Large intestine (tissue), 3 donors: ENCODE data around the gene GGA2. TPM values are rescaled to one million over a fixed set of nuclear protein-coding genes. Genes with fewer than 3 reads are reported as not detected.
A peak's percentile ranks its signal among the peaks of the same experiment; 100 is the strongest.

ENCODE experiments used
- DNase-seq, 2 donors: peaks; one replicate each; pipeline versions ENCODE4 v3.0.0 to v3.0.0-alpha.2; 2013
- H3K27ac ChIP-seq: one replicate; pipeline ENCODE4 v1.5.1; 2013; ENCODE audit warnings: low read length
- H3K27me3 ChIP-seq: 2 replicates; pipeline ENCODE4 v1.6.1; 2013; ENCODE audit warnings: low read length; ENCODE audit not compliant: control insufficient read depth, insufficient read depth
- H3K36me3 ChIP-seq: 2 replicates; pipeline ENCODE4 v1.6.1; 2013; ENCODE audit warnings: low read length; ENCODE audit not compliant: control insufficient read depth, insufficient read depth
- H3K4me1 ChIP-seq: one replicate; pipeline ENCODE4 v1.6.1; 2013; ENCODE audit warnings: low read length; ENCODE audit not compliant: control insufficient read depth, insufficient read depth
- H3K4me3 ChIP-seq: one replicate; pipeline ENCODE4 v1.5.1; 2013; ENCODE audit warnings: low read length
- H3K9me3 ChIP-seq: one replicate; pipeline ENCODE4 v1.6.1; 2013; ENCODE audit warnings: mild to moderate bottlenecking, low read depth, low read length, moderate library complexity; ENCODE audit not compliant: control insufficient read depth
- WGBS: methylation state at CpG from one replicate; pipeline ENCODE4 v1.1.5; 2013; ENCODE audit warnings: low lambda C conversion rate; ENCODE audit not compliant: insufficient coverage; 5-methylcytosine and 5-hydroxymethylcytosine counted together
- polyA plus RNA-seq: library from polyadenylated mRNA; unstranded; fragments of 120-200 nt; gene quantifications from one replicate; pipeline ENCODE4 v1.2.1, GENCODE V29; 2013

The GGA2 gene
- polyA plus RNA-seq, 1 donor: 88.5 TPM

- no peaks in the 10 kb centered on the region for H3K9me3 ChIP-seq
- peaks cover 15% of the 10 kb centered on the region for H3K36me3 ChIP-seq
- no peak for DNase-seq
- WGBS: no CpG with 5 or more reads among the region's 13 CpGs
- no peak overlapping the region for H3K27ac ChIP-seq
- no peak overlapping the region for H3K4me3 ChIP-seq
- peaks cover 10% of the 10 kb centered on the region for H3K4me1 ChIP-seq
- H3K27me3 ChIP-seq: no peaks in the 10 kb centered on the region
Observed at GRCh38 chr16:23504453-23505179, 5.7 kb downstream of the GGA2 start.

DNA sequence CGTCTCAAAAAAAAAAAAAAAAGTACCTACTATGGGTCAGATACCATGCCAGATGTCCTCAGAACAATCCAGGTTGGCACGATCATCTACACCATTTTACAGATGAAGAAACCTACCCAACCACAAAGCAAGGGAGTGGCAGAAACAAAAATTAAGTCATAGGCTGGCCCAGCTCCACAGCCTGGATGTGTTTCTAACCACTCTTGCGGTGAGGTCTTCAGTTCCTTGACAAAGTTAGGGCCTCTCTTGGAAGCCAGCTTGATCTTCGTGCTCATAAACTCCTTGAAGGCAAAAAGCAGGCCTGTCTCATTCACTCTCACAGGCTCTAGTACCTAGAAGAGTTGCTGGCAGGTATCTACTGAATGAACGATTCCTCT is 6.2 kb downstream of the GGA2 start:
- Histone ChIP-seq H3K4me3 (no peak overlapping the region), H3K9me3 (no peaks in the 10 kb centered on the region), H3K36me3 (peaks cover 15% of the 10 kb centered on the region), H3K27me3 (no peaks in the 10 kb centered on the region), H3K27ac (no peak overlapping the region), H3K4me1 (peaks cover 16% of the 10 kb centered on the region)
- no peak for DNase-seq
- WGBS: no CpG with 5 or more reads among the region's 5 CpGs

DNA sequence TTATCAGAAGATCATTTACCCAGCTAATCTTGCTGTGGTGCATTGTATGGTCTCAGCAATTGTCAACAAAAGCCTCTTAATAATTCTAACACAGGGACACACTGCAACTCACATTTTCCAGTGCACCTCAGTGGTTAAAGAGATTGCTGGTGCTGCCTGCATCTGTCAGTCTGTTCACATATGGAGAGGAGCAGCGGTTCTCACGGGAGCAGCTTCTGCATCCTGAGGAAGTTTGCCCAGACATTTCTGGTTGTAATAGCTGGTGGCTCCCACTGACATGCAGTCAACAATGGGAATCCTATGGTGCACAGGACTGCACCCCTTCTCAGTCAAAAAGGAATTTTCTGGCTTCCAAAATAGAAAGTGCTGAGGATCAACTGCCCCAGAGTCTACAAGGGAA is 7.8 kb downstream of the GGA2 start:
- peaks cover 27% of the 10 kb centered on the region for H3K4me1 ChIP-seq
- no peaks in the 10 kb centered on the region for H3K27me3 ChIP-seq
- no peak overlapping the region for H3K4me3 ChIP-seq
- H3K27ac ChIP-seq: no peak overlapping the region
- no CpG with 5 or more reads among the region's 2 CpGs for WGBS
- H3K9me3 ChIP-seq: no peaks in the 10 kb centered on the region
- H3K36me3 ChIP-seq: peaks cover 15% of the 10 kb centered on the region
- no peak for DNase-seq

GRCh38 chr16:23501291-23501690 is 9.0 kb downstream of the GGA2 start:
- no peaks in the 10 kb centered on the region for H3K9me3 ChIP-seq
- no peak for DNase-seq
- H3K4me3 ChIP-seq: no peak overlapping the region
- no peak overlapping the region for H3K27ac ChIP-seq
- peaks cover 12% of the 10 kb centered on the region for H3K36me3 ChIP-seq
- no peaks in the 10 kb centered on the region for H3K27me3 ChIP-seq
- peaks cover 34% of the 10 kb centered on the region for H3K4me1 ChIP-seq
- WGBS: no CpG with 5 or more reads among the region's 5 CpGs

GRCh38 chr16:23500862-23501225 is 9.4 kb downstream of the GGA2 start:
- Histone ChIP-seq H3K27ac (no peak overlapping the region), H3K4me1 (peaks cover 34% of the 10 kb centered on the region), H3K27me3 (no peaks in the 10 kb centered on the region), H3K9me3 (no peaks in the 10 kb centered on the region), H3K4me3 (no peak overlapping the region), H3K36me3 (peaks cover 12% of the 10 kb centered on the region)
- WGBS: no CpG with 5 or more reads among the region's 4 CpGs
- peak in 1 of 2 donors; percentile 63 for DNase-seq

DNA sequence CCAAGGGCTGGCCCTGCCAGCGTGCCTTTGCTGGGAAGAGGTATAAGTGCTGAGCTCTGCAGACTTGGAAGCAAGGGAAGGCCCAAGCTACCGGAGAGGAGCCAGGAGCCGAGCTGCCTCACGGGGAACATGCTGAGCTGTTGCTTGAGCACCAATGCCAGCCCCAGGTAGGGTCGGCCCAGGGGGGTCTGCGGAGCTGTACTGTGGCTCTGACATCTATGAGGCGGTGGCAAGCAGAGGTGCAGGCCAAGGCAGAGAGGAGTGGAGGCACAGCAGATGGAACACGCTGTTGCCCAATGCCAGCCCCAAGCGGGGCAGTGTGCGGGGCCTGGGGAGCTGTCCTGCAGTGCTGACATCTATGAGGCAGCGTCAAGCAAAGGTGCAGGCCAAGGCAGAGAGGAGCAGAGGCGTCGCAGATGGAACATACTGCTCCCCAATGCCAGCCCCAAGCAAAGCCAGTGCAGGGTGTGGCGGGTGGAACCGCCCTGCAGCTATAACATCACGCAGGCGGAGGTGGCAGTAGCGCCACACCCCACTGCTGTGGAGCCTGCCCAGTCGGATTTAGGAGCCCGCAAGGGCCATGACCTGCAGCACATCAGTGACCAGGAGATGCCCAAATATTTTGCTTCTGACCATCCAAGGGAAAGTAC is 10.0 kb downstream of the GGA2 start:
- H3K36me3 ChIP-seq: peaks cover 17% of the 10 kb centered on the region
- peaks cover 34% of the 10 kb centered on the region for H3K4me1 ChIP-seq
- no CpG with 5 or more reads among the region's 20 CpGs for WGBS
- DNase-seq: peak in 1 of 2 donors; percentile 46
- H3K27ac ChIP-seq: no peak overlapping the region
- no peak overlapping the region for H3K4me3 ChIP-seq
- no peaks in the 10 kb centered on the region for H3K27me3 ChIP-seq
- H3K9me3 ChIP-seq: no peaks in the 10 kb centered on the region

GRCh38 chr16:23499801-23500200 is 10.5 kb downstream of the GGA2 start:
- no peaks in the 10 kb centered on the region for H3K9me3 ChIP-seq
- DNase-seq: peak in 1 of 2 donors; percentile 39
- no peak overlapping the region for H3K4me3 ChIP-seq
- H3K27ac ChIP-seq: no peak overlapping the region
- H3K36me3 ChIP-seq: peaks cover 20% of the 10 kb centered on the region
- peaks cover 34% of the 10 kb centered on the region for H3K4me1 ChIP-seq
- no peaks in the 10 kb centered on the region for H3K27me3 ChIP-seq
- WGBS: no CpG with 5 or more reads among the region's 7 CpGs

DNA sequence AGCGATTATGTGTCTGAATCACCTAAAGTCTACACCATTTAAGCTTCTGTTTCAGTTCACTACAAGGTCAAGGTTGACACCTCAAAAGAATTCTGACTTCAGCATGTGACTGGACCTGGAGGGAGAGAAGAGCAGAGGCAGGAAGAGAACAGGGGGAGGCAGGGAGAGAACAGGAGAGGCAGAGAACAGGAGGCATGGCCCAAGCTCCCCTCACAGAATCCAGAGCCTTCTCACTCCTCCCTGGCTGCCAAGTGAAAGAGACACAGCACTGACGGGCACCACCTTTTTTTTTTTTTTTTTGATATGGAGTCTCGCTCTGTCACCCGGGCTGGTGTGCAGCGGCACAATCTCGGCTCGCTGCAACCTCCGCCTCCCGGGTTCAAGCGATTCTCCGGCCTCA is 11.4 kb downstream of the GGA2 start:
- Histone ChIP-seq H3K4me3 (no peak overlapping the region), H3K36me3 (peaks cover 29% of the 10 kb centered on the region), H3K9me3 (no peaks in the 10 kb centered on the region), H3K27ac (no peak overlapping the region), H3K4me1 (peaks cover 34% of the 10 kb centered on the region), H3K27me3 (no peaks in the 10 kb centered on the region)
- DNase-seq: peak in 1 of 2 donors; percentile 42
- no CpG with 5 or more reads among the region's 11 CpGs for WGBS

DNA sequence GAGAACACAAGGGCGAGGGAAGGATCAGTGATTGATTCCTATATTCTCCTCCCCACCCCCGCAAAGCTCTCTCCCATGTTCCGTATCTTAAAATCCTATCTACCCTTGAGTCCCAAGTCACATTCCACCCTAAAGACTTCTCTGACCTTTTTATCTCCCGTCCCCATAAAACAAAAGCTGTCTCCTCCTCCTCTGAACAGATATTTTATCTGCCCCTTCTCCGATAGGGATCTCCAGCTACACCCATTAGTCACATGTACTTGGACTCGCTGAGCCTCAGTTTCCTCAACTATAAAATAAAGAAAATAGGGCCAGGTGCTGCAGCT is 12.8 kb downstream of the GGA2 start:
- H3K27me3 ChIP-seq: no peaks in the 10 kb centered on the region
- no peak for DNase-seq
- no peaks in the 10 kb centered on the region for H3K9me3 ChIP-seq
- H3K36me3 ChIP-seq: peaks cover 42% of the 10 kb centered on the region
- peak overlapping the region; percentile 96 for H3K27ac ChIP-seq
- no peak overlapping the region for H3K4me3 ChIP-seq
- WGBS: no CpG with 5 or more reads among the region's 6 CpGs
- peaks cover 34% of the 10 kb centered on the region for H3K4me1 ChIP-seq

- peak; percentile 85 to 94 for DNase-seq
- peaks cover 42% of the 10 kb centered on the region for H3K36me3 ChIP-seq
- no peaks in the 10 kb centered on the region for H3K27me3 ChIP-seq
- H3K27ac ChIP-seq: peak overlapping the region; percentile 96
- H3K4me3 ChIP-seq: no peak overlapping the region
- H3K9me3 ChIP-seq: no peaks in the 10 kb centered on the region
- WGBS: no CpG with 5 or more reads among the region's 12 CpGs
- peaks cover 34% of the 10 kb centered on the region for H3K4me1 ChIP-seq
Observed at GRCh38 chr16:23496821-23497542, 13.3 kb downstream of the GGA2 start.
